NCI-H146 treated with DMSO at 0.1 percent for 48 hours (cell line): ENCODE measurements around the gene TEAD2.
"Not testable (repeated sequence)": the region's sequence is repeated elsewhere in the genome, so short reads cannot be mapped to it uniquely, and the experiment has no call there.

ENCODE experiments used
- DNase-seq: peaks from one replicate; lab custom pipeline; 2025; ENCODE audit not compliant: unreplicated experiment; lab: John Stamatoyannopoulos, UW

TEAD2 gene

DNA sequence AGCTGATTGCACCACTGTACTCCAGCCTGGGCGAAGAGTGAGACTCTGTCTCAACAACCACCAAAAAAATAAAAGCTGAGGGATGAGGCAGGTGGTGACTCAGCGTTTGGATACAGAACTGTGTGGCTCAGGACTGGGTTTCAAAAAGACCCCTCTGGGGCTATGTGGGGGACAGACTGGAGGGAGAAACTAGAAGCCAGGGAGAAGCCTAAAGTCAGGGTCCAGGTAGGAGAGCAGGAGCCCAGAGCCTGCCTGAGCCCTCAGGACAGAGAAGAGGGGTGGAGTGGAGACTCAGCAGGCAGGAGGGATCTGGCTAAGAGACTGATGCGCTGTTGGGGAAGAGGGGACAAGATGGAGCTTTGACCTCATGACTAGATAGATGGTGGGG, 28.8 kb downstream of the TEAD2 start:
- DNase-seq: no peak

- not testable (repeated sequence) for DNase-seq
These were observed 29.4 kb downstream of the TEAD2 start for GRCh38 chr19:49332691-49333417.

DNA sequence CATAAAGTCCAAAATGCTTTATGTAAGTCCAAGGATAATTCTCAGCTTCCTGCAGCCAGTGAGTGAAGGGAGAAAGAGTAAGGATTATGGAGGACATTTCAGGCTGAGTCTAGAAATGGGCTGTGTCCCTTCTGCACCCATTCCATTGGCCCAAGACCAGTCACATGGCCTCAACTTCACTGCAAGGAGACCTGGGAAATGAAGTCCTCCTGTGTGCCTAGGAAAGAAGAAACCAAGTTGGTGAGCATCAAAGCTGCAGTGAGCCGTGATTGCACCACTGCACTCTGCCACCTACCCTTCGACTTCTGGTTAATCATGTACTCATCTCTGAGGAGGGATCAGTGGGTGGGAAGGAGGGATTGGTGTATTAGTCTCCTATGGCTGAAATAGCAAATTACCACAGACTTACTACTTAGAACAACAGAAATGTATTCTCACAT, 30.6 kb downstream of the TEAD2 start:
- no peak for DNase-seq

GRCh38 chr19:49331187-49331586, 31.0 kb downstream of the TEAD2 start:
- not testable (repeated sequence) for DNase-seq

GRCh38 chr19:49328741-49329140, 33.5 kb downstream of the TEAD2 start:
- no peak for DNase-seq

DNA sequence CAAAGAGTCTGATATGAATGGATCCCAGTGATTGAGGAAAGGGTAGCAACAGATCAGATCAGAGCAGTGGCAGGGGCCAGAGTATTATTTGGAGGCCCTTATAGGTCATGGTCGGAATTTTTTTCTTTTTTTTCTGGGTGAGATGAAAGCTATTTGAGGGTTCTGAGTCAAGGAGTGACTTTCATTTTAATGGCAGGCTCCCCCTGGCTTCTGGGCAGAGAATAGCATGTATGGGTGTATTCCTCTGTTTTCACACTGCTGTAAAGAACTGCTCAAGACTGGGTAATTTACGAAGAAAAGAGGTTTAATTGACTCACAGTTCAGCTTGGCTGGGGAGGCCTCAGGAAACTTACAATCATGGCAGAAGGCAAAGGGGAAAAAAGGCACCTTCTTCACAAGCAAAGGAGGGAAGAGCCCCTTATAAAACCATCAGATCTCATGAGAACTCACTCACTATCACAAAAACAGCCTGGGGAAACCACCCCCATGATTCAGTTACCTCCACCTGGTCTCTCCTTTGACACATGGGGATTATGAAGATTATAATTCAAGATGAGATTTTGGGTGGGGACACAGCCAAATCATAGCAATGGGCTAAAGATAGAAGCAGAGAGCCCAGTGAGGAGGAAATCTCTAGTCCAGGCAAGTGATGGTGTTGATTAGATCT, 34.2 kb downstream of the TEAD2 start:
- DNase-seq: no peak

GRCh38 chr19:49326165-49326704, 36.0 kb downstream of the TEAD2 start:
- DNase-seq: no peak

- DNase-seq: not testable (repeated sequence)
These were observed 36.5 kb downstream of the TEAD2 start for GRCh38 chr19:49325756-49326155.

DNA sequence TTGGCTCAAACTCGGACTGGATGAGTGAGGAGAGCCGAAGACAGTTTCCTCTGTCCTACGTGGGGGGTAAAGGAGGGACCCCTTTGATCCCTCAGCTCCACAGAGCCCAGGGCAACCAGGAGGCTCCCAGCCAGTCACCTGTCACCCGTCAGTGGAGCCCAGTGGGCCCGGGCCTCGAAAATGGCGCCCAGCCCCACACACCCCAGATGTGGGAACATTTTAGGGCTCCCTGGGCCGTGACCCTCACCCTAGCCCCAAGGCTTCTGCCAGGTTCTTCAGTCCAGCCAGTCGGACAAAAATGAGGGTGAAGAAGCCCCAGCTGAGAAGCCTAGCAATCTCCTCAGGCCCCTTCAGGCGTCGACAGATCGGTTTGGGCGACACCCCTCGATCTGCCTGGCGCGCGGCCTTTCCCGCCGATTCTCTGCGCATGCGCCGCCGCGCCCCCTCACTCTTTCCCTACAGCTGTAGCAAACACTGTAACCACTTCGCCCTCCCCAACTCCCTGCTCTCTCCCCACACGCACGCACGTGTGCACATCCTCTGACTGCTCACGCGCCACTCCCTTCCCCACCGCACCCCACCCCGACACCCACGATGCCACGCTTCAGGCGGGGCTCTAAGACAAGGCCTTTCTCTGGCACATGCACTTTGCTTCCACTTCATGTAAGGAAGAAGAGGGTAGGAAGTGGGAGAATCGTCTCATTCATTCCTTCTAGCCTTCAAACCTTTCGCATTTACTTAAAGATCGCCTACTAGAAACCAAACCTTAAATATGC, 37.2 kb downstream of the TEAD2 start, which contains the start of gene SLC6A16:
SLC6A16 (minus strand) TSS at position 391 of the 776 bp plus-strand sequence. CDS start 13,844 bp downstream, outside the sequence.
- no peak for DNase-seq

- DNase-seq: no peak
These were observed 43.9 kb downstream of the TEAD2 start for GRCh38 chr19:49318296-49318695.

- no peak for DNase-seq
These were observed 45.9 kb downstream of the TEAD2 start for GRCh38 chr19:49316284-49316683.

DNA sequence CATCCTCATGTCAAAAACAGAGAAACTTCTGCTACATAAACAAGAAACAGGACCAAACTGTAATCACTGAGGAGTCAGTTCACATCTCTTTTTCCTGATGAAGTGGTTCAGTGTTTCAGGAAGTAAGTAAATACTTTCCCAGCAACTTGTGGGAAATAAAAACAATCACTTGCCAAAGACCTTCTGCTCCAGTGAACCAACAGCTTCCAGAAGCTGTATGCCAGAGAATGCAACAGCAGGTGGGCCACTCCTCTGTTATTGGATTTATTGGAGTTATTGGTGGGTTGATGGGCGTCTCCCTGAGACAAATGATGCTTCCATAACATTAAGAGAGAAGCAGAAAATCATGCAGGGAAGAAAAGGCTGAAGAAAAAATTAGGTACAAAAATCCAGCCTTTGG, 47.1 kb downstream of the TEAD2 start:
- DNase-seq: no peak

DNA sequence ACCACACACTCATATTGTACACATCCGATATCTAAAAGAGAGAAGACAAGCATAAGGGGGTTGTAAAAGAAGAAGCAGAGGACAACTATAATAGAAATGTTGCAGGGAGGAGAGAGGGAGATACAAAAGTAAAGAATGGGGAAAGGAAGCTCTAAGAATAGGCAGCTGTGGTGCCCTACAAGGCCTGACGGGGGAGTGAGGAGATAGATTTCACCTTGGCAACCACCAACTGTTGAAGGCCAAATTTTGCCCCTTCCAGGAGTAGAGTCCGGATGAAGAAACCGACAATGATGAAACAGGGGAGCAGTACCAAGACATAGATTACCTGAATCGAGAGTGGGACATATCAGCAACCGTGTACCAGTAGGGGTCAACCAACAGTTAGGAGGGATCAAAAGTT, 53.1 kb downstream of the TEAD2 start:
- no peak for DNase-seq

DNA sequence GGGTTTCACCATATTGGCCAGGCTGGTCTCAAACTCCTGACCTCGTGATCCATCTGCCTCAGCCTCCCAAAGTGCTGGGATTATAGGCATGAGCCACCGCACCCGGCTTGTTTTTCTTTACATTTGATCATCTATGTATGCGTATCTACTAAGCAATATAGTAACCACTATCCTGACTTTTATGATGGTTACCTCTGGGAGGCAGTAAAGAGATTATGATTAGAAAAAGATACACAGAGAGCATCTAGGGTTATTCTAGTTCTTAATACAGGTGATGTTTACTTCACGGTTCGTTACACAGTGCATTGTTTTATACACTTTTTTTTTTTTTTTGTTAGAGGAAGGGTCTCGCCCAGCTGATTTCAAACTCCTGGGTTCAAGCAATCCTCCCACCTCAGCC, 55.5 kb downstream of the TEAD2 start:
- DNase-seq: not testable (repeated sequence)

GRCh38 chr19:49301866-49302252, 60.4 kb downstream of the TEAD2 start:
- DNase-seq: no peak

- DNase-seq: peak; percentile 2
These were observed 60.9 kb downstream of the TEAD2 start for GRCh38 chr19:49301165-49301865.

DNA sequence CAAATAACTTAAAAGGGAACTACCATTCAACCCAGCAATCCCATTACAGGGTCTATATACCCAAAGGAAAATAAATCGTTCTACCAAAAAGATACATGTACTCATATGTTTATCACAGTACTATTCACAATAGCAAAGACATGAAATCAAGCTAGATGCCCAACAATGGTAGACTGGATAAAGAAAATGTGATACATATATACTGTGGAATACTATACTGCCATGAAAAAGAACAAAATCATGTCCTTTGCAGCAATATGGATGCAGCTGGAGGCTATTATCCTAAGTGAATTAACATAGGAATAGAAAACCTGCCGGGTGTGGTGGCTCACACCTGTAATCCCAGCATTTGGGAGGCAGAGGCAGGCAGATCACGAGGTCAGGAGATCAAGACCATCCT, 63.6 kb downstream of the TEAD2 start:
- DNase-seq: not testable (repeated sequence)

- DNase-seq: no peak
These were observed 64.8 kb downstream of the TEAD2 start for GRCh38 chr19:49297403-49297802.

DNA sequence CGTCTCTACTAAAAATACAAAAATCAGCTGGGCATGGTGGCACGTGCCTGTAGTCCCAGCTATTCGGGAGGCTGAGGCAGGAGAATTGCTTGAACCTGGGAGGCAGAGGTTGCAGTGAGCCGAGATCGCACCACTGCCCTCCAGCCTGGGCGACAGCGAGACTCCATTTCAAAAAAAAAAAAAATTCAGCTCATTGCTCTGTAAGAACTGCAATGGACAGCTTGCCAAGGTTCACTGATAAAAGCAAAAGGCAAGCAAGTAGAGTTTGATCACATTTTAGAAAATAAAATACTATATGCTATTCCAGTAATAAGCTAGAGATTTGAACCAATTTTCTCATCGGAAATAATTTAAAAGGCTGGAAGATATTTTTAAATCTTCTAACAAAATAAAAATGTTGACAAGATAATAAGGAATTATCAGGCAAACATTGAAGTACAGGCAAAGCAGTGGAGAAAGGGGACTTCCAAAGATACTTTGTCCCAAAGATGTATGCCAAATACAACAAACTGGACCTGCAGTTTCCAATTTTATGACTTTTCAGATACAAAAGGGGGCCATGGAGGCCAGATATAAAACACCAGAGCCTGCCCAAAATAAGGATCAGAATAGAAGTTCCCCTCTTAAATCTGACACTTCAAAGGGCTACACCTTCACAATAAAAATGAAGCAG, 66.9 kb downstream of the TEAD2 start:
- DNase-seq: no peak

- DNase-seq: no peak
These were observed 67.8 kb downstream of the TEAD2 start for GRCh38 chr19:49294401-49294800.
